AG08395 (cell line): Measurements from ENCODE around the gene CLINT1.
"Not testable (repeated sequence)": the region's sequence is repeated elsewhere in the genome, so short reads cannot be mapped to it uniquely, and the experiment has no call there.

Experiments
- DNase-seq: peaks from one replicate; pipeline ENCODE4 v3.0.0; 2012; ENCODE audit warnings: mixed read lengths, low spot score

The CLINT1 gene

GRCh38 chr5:157858527-157859226, at the start of gene CLINT1:
Gene CLINT1 (minus strand): TSS chr5:157859145. CDS start chr5:157858970, 175 bp downstream.
- DNase-seq: peak; percentile 90

- no peak for DNase-seq
Observed at GRCh38 chr5:157908459-157908858, 49.5 kb upstream of the CLINT1 start.

- no peak for DNase-seq
Observed at GRCh38 chr5:157907479-157907878, 48.5 kb upstream of the CLINT1 start.

DNA sequence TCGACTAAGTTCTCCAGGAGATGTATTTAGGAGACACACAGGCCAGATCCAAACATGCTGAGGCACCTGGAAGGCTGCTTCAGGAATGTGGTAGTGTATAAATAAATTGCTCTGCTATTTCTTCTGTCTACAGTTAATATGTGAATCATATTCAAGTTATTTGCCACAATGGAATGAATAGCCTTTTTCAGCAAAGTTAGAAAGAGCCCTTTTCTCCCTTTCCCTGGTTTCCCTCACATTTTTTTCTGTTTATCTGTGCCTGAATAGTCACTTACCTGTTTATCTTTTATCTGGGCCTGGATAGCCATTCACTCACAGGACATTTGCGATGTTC, 44.1 kb upstream of the CLINT1 start:
- peak; percentile 11 for DNase-seq

GRCh38 chr5:157902449-157903116, 43.6 kb upstream of the CLINT1 start:
- no peak for DNase-seq

GRCh38 chr5:157900644-157901043, 41.7 kb upstream of the CLINT1 start:
- no peak for DNase-seq

- DNase-seq: no peak
Observed at GRCh38 chr5:157893611-157894010, 34.7 kb upstream of the CLINT1 start.

DNA sequence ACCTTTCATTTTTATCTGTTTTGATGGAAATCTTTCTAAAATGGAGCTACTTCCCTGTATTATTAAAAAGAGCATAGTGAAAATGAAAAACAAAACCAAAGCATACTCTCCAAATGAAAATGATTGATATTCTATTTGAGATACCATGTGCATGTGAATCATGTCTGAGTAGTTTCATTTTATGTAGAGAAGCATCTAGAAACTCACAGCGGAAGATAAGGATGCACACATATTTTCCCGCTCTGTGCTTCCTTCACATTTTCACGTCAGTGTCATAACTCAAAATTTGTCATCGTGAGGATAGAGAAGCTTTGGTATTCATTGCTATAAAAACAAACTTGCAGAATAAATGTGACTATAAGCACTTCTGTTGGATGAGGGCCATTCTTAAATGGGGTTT, 34.0 kb upstream of the CLINT1 start:
- DNase-seq: no peak

DNA sequence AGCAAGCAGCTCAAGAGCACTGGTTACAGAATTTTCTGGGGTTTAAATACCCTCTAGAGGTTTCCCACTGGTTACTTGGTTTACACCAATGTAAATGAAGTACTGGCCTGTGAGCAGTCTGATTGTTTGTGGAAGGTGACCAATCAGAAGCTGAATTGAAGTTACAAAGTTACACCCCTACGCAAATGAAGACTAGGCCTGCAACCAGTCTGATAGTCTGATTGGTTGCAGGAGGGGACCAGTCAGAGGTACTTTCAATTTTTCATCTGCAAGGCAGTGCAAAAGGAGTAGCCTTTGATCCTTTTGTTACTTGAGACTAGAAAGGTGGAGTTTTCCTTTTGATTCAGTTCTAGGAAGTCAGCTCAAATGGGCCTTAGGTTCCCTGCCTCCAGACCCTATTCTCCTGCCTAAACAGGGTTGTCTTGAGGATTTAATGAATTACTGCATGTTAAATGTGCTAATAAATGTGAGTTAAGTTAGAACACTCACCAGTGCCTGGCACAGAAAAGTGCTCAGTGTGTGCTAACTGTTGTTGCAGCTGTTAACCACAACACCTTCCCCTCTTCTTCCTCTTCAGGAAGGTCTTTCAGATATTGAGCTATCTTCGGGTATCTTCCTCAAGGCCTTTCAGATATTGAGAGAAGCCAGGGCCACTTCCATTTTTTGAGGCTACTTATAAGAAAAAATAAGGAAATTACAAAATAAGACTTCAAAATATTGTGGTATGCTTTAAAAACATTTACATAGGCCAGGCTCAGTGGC, 32.1 kb upstream of the CLINT1 start:
- no peak for DNase-seq

GRCh38 chr5:157888814-157889532, 30.0 kb upstream of the CLINT1 start:
- DNase-seq: no peak

GRCh38 chr5:157886796-157887380, 27.9 kb upstream of the CLINT1 start:
- no peak for DNase-seq

DNA sequence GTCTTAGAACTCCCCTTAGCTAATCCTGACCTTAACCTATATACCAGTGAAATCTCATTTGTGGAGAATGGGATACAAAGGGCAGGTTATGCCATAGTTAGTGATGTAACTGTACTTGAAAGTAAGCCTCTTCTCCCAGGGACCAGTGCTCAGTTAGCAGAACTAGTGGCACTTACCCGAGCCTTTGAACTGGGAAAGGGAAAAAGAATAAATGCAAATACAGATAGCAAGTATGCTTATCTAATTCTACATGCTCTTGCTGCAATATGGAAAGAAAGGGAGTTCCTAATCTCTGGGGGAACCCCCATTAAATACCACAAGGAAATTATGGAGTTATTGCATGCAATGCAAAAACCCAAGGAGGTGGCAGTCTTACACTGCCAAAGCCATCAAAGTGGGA, 26.1 kb upstream of the CLINT1 start:
- DNase-seq: not testable (repeated sequence)

GRCh38 chr5:157881498-157881897, 22.6 kb upstream of the CLINT1 start:
- DNase-seq: not testable (repeated sequence)

- no peak for DNase-seq
Observed at GRCh38 chr5:157877821-157878220, 18.9 kb upstream of the CLINT1 start.

- DNase-seq: no peak
Observed at GRCh38 chr5:157874861-157875260, 15.9 kb upstream of the CLINT1 start.

DNA sequence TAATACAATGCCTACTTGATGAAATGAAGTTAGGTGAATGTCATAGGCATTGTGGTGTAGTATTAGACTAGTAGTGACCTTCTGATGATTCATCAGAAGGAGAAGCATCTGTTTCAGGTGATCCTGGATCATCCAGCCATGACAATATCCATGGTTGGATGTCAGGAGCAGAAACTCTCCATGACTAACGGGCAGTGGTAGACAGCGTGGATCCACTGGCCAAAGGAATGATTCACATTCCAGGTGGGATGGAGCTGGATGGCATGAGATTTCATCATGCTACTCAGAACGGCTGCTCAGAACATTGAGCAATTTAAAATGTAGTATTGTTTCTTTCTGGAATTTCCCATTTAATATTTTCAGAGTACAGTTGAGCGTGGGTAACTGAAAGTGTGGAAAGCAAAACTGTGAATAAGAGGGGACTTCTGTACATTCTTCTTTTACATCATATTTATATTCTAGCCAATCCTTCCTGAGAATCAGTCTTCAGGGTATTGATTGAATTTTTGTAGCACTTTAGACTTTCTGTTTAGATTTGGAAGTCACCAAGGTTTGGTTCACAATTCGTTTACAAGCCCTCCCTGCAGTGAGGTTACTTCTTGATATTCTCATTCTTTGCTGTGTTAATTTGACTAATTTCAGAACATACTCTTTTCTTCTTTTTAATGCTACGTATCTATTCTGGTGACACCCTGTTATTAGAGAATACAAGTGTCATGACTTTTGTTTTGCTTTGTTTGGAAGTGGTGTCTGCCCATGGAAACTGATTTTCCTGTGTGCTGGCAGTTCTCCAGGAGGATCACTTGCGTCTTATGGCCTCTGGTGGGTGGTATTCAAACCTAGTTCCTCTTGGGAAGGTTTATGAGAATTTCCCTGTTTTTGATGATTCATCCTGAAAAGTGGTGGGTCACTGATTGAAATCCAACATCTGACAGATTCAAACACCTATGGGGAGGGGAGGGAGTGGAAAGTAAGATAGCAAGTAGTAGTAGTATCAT, 12.2 kb upstream of the CLINT1 start:
- DNase-seq: peak; percentile 29

- no peak for DNase-seq
Observed at GRCh38 chr5:157867751-157868387, 8.9 kb upstream of the CLINT1 start.

- no peak for DNase-seq
Observed at GRCh38 chr5:157866536-157866935, 7.6 kb upstream of the CLINT1 start.

GRCh38 chr5:157865781-157866180, 6.8 kb upstream of the CLINT1 start:
- DNase-seq: no peak

DNA sequence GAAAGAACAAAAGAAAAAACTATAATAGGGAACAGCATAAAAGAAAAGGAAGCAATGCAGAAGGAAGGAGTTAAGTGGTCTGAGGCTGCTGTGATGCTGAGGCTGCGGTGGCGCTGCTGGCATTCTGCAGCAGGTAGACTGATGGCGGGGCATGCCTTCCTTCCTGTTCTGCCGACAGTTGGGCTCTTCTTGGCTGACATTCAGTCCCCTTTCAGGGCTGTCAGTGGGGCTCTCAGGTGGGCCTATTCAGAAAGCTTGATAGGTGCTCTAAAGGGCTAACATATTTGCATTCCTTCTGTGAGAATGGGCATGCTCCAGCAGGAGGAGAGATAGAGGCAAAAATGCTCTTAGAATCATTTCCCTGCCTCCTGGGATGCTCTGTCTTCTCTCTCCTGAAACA, 5.1 kb upstream of the CLINT1 start:
- DNase-seq: no peak
